Transverse colon (tissue), 4 donors: ENCODE data around the gene ADAM21. TPM values are rescaled to one million over a fixed set of nuclear protein-coding genes. Genes with fewer than 3 reads are reported as not detected.

ENCODE experiments used
- DNase-seq: peaks from one replicate; pipeline ENCODE4 v3.0.0-alpha.2; 2019
- H3K27ac ChIP-seq, 4 donors: fragments of 200-600 bp; sonication (generic); 2 replicates each; pipeline ENCODE4 v1.5.1; 2016 to 2018; ENCODE audit warnings: inconsistent platforms in 4 of 4
- H3K27me3 ChIP-seq: fragments of 200-600 bp; sonication (generic); 2 replicates; pipeline ENCODE4 v1.5.1; 2017; ENCODE audit warnings: inconsistent platforms
- H3K36me3 ChIP-seq, 4 donors: fragments of 200-600 bp; sonication (generic); 2 replicates each; pipeline ENCODE4 v1.5.1; 2017 to 2019; ENCODE audit warnings: inconsistent platforms in 4 of 4
- H3K4me1 ChIP-seq, 4 donors: fragments of 200-600 bp; sonication (generic); 2 replicates each; pipeline ENCODE4 v1.5.1; 2017 to 2020; ENCODE audit warnings: inconsistent platforms in 4 of 4
- H3K4me3 ChIP-seq, 4 donors: fragments of 200-600 bp; sonication (generic); 1 replicate in 1 of 4; 2 replicates in 3 of 4; pipeline versions ENCODE4 v1.5.1 to v1.6.1; 2017 to 2019; ENCODE audit warnings: inconsistent platforms in 4 of 4
- H3K9me3 ChIP-seq, 2 donors: fragments of 200-600 bp; sonication (generic); 2 replicates each; pipeline ENCODE4 v1.5.1; 2017 to 2019; ENCODE audit warnings: inconsistent platforms in 2 of 2
- CTCF ChIP-seq, 5 experiments: fragments of 200-600 bp in 3 of 5; fragments of 450-650 bp in 2 of 5; sonication (generic) in 3 of 5; IDR thresholded peaks; 1 replicate in 2 of 5; 2 replicates in 3 of 5; pipeline ENCODE4 v1.5.1; 2016 to 2017; ENCODE audit warnings: antibody characterized with exemption in 5 of 5, inconsistent platforms in 3 of 5, mild to moderate bottlenecking in 2 of 5, moderate library complexity in 1 of 5
- EP300 ChIP-seq: sonication (generic); formaldehyde crosslinking; IDR thresholded peaks from one replicate; pipeline ENCODE4 v1.6.1; 2017; ENCODE audit warnings: antibody characterized with exemption, low read depth
- POLR2A ChIP-seq: fragments of 450-650 bp; IDR thresholded peaks from one replicate; pipeline ENCODE4 v1.6.1; 2016; ENCODE audit warnings: antibody characterized with exemption, mild to moderate bottlenecking, moderate library complexity
- POLR2AphosphoS5 ChIP-seq, 3 donors: sonication (generic); formaldehyde crosslinking; IDR thresholded peaks; one replicate each; pipeline ENCODE4 v1.6.1; 2016; ENCODE audit warnings: antibody characterized with exemption in 3 of 3
- in situ Hi-C, 4 donors: fragments of 200-750 bp; cut with MboI; loops; one replicate each; pipeline versions ENCODE4 v1.15.0 to v1.15.1; 2017; ENCODE audit warnings: low sequenced_read_pairs in 3 of 4, low pct_ligation_motif_present in 1 of 4, low pct_unique_long_range_greater_than_20kb in 1 of 4
- intact Hi-C: fragments of 100-400 bp; cut with DNase I; formaldehyde crosslinking; loops from one replicate; pipeline ENCODE4 v1.15.1; 2023; ENCODE audit warnings: low total_unique reads
- small RNA-seq, 4 donors: library from RNA; depleted of rRNA; stranded (forward); fragments of <200 nt; gene quantifications; one replicate each; pipeline ENCODE3, GENCODE V24; 2016
- total RNA-seq, 4 donors: library from RNA; depleted of rRNA; stranded (reverse); fragments of >200 nt; gene quantifications; one replicate each; pipeline ENCODE4 v1.1.0, GENCODE V29; 2016

The ADAM21 gene
- total RNA-seq, 4 donors from 2014 or later: not detected

DNA sequence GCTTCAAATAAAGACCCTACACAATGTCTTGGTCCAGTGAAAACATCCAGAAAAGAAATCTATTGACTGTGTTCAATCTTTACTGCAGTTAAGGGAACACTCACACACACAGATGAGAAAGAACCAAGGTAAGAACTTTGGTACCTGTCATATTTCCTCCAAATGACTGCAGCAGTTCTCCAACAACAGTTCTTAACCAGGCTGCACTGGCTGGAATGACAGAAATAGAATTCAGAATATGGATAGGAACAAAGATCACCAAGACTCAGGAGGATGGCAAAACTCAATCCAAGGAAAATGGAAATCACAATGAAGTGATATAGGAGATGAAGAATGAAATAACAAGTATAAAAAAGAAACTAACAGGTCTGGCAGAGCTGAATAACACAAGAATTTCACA is 46.2 kb downstream of the ADAM21 start:
- intact Hi-C loops: no loop called here
- H3K27me3 ChIP-seq: no peaks in the 10 kb centered on the region

More for the DNA sequence above, 46.2 kb downstream of the ADAM21 start:
- TF ChIP-seq POLR2A (no peak), CTCF (IDR thresholded peaks at IDR 0.05) (no peak), POLR2AphosphoS5 (IDR thresholded peaks at IDR 0.05) (no peak), EP300 (no peak)
- Histone ChIP-seq H3K36me3 (no peaks in the 10 kb centered on the region), H3K27ac (no peak overlapping the region), H3K9me3 (peaks cover 0 to 3% of the 10 kb centered on the region in 2 donors), H3K4me1 (no peaks in the 10 kb centered on the region), H3K4me3 (no peak overlapping the region)
- no peak for DNase-seq
- in situ Hi-C loops: no loop called here

Small RNA genes lying within 50 kb of the gene (small RNA-seq; reads per million reads assigned to genes)
- 0 reads per million in 4 donors for gene RNU6-659P

Other genes starting within 250 kb of the ADAM21 start
- gene COX16, start 92.5 kb upstream of the ADAM21 start, total RNA-seq: 10 to 100 TPM in 3 of 4 donors, 1 to 10 TPM in 1; 5.8 to 35.5 (median 23.5) TPM
- 10 to 100 TPM; 26.7 to 43.4 (median 32.0) TPM for gene SYNJ2BP, start 35.1 kb upstream of the ADAM21 start, total RNA-seq
- gene ADAM20, start 82.8 kb downstream of the ADAM21 start, total RNA-seq: 1 to 10 TPM in 2 of 4 donors, not detected in 2; 1.4 to 1.7 TPM
- 10 to 100 TPM in 3 of 4 donors, 1 to 10 TPM in 1; 6.0 to 33.5 (median 23.7) TPM for gene MED6, start 148.5 kb downstream of the ADAM21 start, total RNA-seq
- 1 to 10 TPM in 1 of 4 donors, under 1 TPM in 1, not detected in 2; 0.41 to 1.3 TPM for gene TTC9, start 189.7 kb downstream of the ADAM21 start, total RNA-seq